Keratinocyte (primary cell): ENCODE data around the gene SOWAHB. TPM values are rescaled to one million over a fixed set of nuclear protein-coding genes. Genes with fewer than 3 reads are reported as not detected.

ENCODE experiments used
- DNase-seq: peaks from one replicate; pipeline ENCODE4 v3.0.0-alpha.2; 2011; ENCODE audit warnings: low read depth, missing footprints, low spot score
- FAIRE-seq: peaks from 2 replicates; lab custom pipeline; 2011; peaks lifted over from hg19 to GRCh38; lab: Jason Lieb, UNC
- H2AFZ ChIP-seq: 2 replicates; pipeline ENCODE4 v1.6.0; 2012; ENCODE audit warnings: low read length, control low read depth, inconsistent platforms; ENCODE audit not compliant: control insufficient read depth
- H3K27ac ChIP-seq: 2 replicates; pipeline ENCODE4 v1.5.1; 2011; ENCODE audit warnings: low read length; ENCODE audit not compliant: control insufficient read depth, insufficient read depth
- H3K27me3 ChIP-seq: 3 replicates; pipeline ENCODE4 v1.6.0; 2011; ENCODE audit warnings: low read length; ENCODE audit not compliant: control insufficient read depth, insufficient read depth; ENCODE audit errors: extremely low read depth
- H3K36me3 ChIP-seq, 2 experiments: 2 replicates in 1 of 2; 3 replicates in 1 of 2; pipeline ENCODE4 v1.5.1; 2011; ENCODE audit warnings: low read length in 2 of 2, mild to moderate bottlenecking in 1 of 2; ENCODE audit not compliant: control insufficient read depth in 2 of 2, insufficient read depth in 2 of 2; ENCODE audit errors: extremely low read depth in 1 of 2
- H3K4me1 ChIP-seq: 3 replicates; pipeline ENCODE4 v1.5.1; 2011; ENCODE audit warnings: low read length; ENCODE audit not compliant: control insufficient read depth, insufficient read depth; ENCODE audit errors: extremely low read depth
- H3K4me2 ChIP-seq: 3 replicates; pipeline ENCODE4 v1.6.0; 2011; ENCODE audit warnings: low read depth, low read length; ENCODE audit not compliant: control insufficient read depth, insufficient read depth; ENCODE audit errors: extremely low read depth
- H3K4me3 ChIP-seq, 3 experiments: fragments of 200-600 bp in 1 of 3; sonication (generic) in 1 of 3; 2 replicates in 2 of 3; 3 replicates in 1 of 3; pipeline ENCODE4 v1.5.1; 2011 to 2016; ENCODE audit warnings: low read length in 3 of 3, mild to moderate bottlenecking in 3 of 3, control low read depth in 2 of 3, inconsistent platforms in 1 of 3, low read depth in 1 of 3, mixed read lengths in 1 of 3, mixed run types in 1 of 3, moderate library complexity in 1 of 3; ENCODE audit not compliant: control insufficient read depth in 2 of 3, insufficient read depth in 2 of 3; ENCODE audit errors: extremely low read depth in 1 of 3
- H3K79me2 ChIP-seq: 2 replicates; pipeline ENCODE4 v1.6.0; 2012; ENCODE audit warnings: low read length; ENCODE audit not compliant: control insufficient read depth, insufficient read depth
- H3K9ac ChIP-seq: 3 replicates; pipeline ENCODE4 v1.6.0; 2011; ENCODE audit warnings: low read length; ENCODE audit not compliant: control insufficient read depth, insufficient read depth; ENCODE audit errors: extremely low read depth
- H3K9me1 ChIP-seq: 3 replicates; pipeline ENCODE4 v1.6.0; 2011; ENCODE audit warnings: low read length; ENCODE audit not compliant: control insufficient read depth, insufficient read depth; ENCODE audit errors: extremely low read depth
- H3K9me3 ChIP-seq: 2 replicates; pipeline ENCODE4 v1.5.1; 2012; ENCODE audit warnings: low read depth, low read length; ENCODE audit not compliant: control insufficient read depth
- H4K20me1 ChIP-seq: 3 replicates; pipeline ENCODE4 v1.6.0; 2011; ENCODE audit warnings: low read length; ENCODE audit not compliant: control insufficient read depth, insufficient read depth; ENCODE audit errors: extremely low read depth
- CTCF ChIP-seq, 3 experiments: IDR thresholded peaks in 1 of 3; conservative IDR thresholded peaks in 1 of 3; optimal IDR thresholded peaks in 1 of 3; 2 replicates in 2 of 3; 3 replicates in 1 of 3; pipeline versions ENCODE3 to v1.5.1; 2011; ENCODE audit warnings: low read length in 3 of 3, mild to moderate bottlenecking in 3 of 3, moderate library complexity in 2 of 3, control low read depth in 1 of 3, inconsistent platforms in 1 of 3; ENCODE audit not compliant: insufficient read depth in 2 of 3; ENCODE audit errors: extremely low read depth in 1 of 3
- EZH2 ChIP-seq: IDR thresholded peaks from one replicate; pipeline ENCODE4 v1.6.1; 2012; ENCODE audit warnings: inconsistent platforms, mild to moderate bottlenecking, low read length, moderate library complexity
- dilution Hi-C: fragments of 300-500 bp; cut with MboI; formaldehyde crosslinking; loops from one replicate; pipeline ENCODE4 v1.7.0; 2020; ENCODE audit warnings: low sequenced_read_pairs; ENCODE audit not compliant: extremely low pct_ligation_motif_present
- polyA plus RNA-seq, 5 experiments: library from polyadenylated mRNA; depleted of rRNA in 3 of 5; stranded (reverse) in 3 of 5; stranded (forward) in 1 of 5; unstranded in 1 of 5; fragments of >200 nt; gene quantifications; 1 replicate in 1 of 5; 2 replicates in 3 of 5; 3 replicates in 1 of 5; pipeline versions ENCODE4 v1.2.1 to v1.2.3, GENCODE V29; 2011 to 2012; ENCODE audit warnings: missing spikeins in 2 of 5, low read depth in 1 of 5, low replicate concordance in 1 of 5

SOWAHB gene
- polyA plus RNA-seq, 1 donor (not counting 4 experiments of a cell fraction or from before 2014, with no cell fraction given), result 0.18 TPM

GRCh38 chr4:76882630-76883029 is 15.3 kb downstream of the SOWAHB start:
- FAIRE-seq, result no peak
- H3K4me2 ChIP-seq, result no peak overlapping the region
- TF ChIP-seq EZH2 (no peak), CTCF (optimal IDR thresholded peaks at IDR 0.05 in 1 of 3, IDR thresholded peaks at IDR 0.05 in 1 of 3, conservative IDR thresholded peaks at IDR 0.05 in 1 of 3; ENCODE audit: extremely low read depth in 1 of 3, insufficient read depth in 2 of 3, low read length in 3 of 3) (no peak)

GRCh38 chr4:76881375-76881774 is 16.6 kb downstream of the SOWAHB start:
- no peak overlapping the region for H3K4me2 ChIP-seq
- no peak overlapping the region for H3K27ac ChIP-seq

More at GRCh38 chr4:76882630-76883029, 15.3 kb downstream of the SOWAHB start:
- Histone ChIP-seq H3K79me2 (no peaks in the 10 kb centered on the region), H3K36me3 (no peaks in the 10 kb centered on the region), H3K27ac (no peak overlapping the region), H3K4me3 (no peak overlapping the region), H3K9me1 (no peaks in the 10 kb centered on the region), H2AFZ (no peak overlapping the region), H4K20me1 (no peaks in the 10 kb centered on the region), H3K9me3 (no peaks in the 10 kb centered on the region), H3K4me1 (no peaks in the 10 kb centered on the region), H3K9ac (no peak overlapping the region), H3K27me3 (no peaks in the 10 kb centered on the region)
- no peak for DNase-seq
- dilution Hi-C loops, result no loop called here

More at GRCh38 chr4:76881375-76881774, 16.6 kb downstream of the SOWAHB start:
- FAIRE-seq (no peak), DNase-seq (no peak)
- H3K9me1 ChIP-seq, result no peaks in the 10 kb centered on the region
- no peak overlapping the region for H3K4me3 ChIP-seq
- no peaks in the 10 kb centered on the region for H3K36me3 ChIP-seq
- H3K4me1 ChIP-seq, result no peaks in the 10 kb centered on the region
- TF ChIP-seq CTCF (optimal IDR thresholded peaks at IDR 0.05 in 1 of 3, IDR thresholded peaks at IDR 0.05 in 1 of 3, conservative IDR thresholded peaks at IDR 0.05 in 1 of 3; ENCODE audit: extremely low read depth in 1 of 3, insufficient read depth in 2 of 3, low read length in 3 of 3), result no peak
- H3K27me3 ChIP-seq, result no peaks in the 10 kb centered on the region
- no peaks in the 10 kb centered on the region for H3K79me2 ChIP-seq
- no peak overlapping the region for H3K9ac ChIP-seq
- H4K20me1 ChIP-seq, result no peaks in the 10 kb centered on the region
- dilution Hi-C loops, result no loop called here
- H3K9me3 ChIP-seq, result no peaks in the 10 kb centered on the region
- H2AFZ ChIP-seq, result no peak overlapping the region
